OCI-M2 (cell line): ENCODE measurements around the gene GRB2.

Experiments used
- DNase-seq: peaks from one replicate; lab custom pipeline; 2025; ENCODE audit not compliant: unreplicated experiment; lab: John Stamatoyannopoulos, UW

The GRB2 gene

GRCh38 chr17:75414488-75414887 is 9.0 kb upstream of the GRB2 start:
- DNase-seq, result no peak

GRCh38 chr17:75412455-75413317 is 7.2 kb upstream of the GRB2 start:
- peak; percentile 42 for DNase-seq

DNA sequence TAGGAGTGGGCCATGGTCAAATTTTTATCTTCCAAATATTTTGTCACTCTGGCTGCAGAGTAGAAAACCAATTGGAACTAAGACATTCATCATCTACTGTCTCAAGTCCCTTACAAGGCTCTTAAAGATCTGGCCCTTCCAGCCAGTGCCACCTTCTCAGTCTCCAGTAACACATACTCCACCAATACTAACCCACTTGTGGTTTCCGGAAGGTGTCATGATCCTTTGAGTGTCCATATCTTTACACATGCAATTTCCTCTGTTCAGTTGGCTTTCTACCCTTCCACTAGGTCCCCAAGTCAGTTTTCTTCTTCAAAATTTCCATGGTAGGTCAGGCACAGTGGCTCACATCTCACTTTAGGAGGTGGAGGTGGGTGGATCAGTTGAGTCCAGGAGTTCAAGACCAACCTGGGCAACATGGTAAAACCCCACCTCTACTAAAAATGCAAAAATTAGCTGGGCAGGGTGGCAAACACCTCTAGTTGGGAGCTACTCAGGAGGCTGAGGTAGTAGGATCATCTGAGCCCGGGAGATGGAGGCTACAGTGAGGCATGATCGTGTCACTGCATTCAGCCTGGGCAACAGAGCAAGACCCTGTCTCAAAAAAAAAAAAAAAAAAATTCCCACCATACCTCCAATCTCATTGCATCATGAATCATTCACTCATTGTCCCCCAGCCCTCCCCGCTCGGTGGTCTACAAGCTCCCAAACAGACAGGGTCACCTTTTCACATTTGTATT is 6.0 kb upstream of the GRB2 start:
- no peak for DNase-seq

DNA sequence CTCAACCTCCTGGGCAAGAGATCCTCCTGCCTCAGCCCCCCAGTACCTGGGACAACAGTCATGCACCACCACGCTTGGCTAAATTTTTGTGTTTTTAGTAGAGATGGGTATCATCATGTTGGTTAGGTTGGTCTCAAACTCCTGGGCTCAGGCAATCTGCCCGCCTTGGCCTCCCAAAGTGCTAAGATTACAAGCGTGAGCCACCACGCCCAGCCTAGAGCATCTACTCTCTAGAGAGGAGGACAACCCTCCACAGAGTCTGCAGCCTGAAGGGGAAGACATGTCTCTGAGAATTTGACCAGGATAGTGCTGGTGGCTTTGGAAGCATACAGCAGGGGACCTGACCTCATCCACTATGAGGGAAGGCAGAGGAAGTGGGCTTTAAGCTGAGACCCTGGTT is 4.7 kb upstream of the GRB2 start:
- no peak for DNase-seq

- no peak for DNase-seq
These were observed 2.3 kb upstream of the GRB2 start for GRCh38 chr17:75407655-75408352.

GRCh38 chr17:75406222-75406615 is 741 bp upstream of the GRB2 start:
- no peak for DNase-seq

- no peak for DNase-seq
These were observed 630 bp downstream of the GRB2 start for GRCh38 chr17:75404731-75405364.

- DNase-seq, result no peak
These were observed 1.2 kb downstream of the GRB2 start for GRCh38 chr17:75404223-75404730.

- no peak for DNase-seq
These were observed 2.3 kb downstream of the GRB2 start for GRCh38 chr17:75403131-75403530.

GRCh38 chr17:75402026-75402425 is 3.5 kb downstream of the GRB2 start:
- no peak for DNase-seq

- no peak for DNase-seq
These were observed 5.0 kb downstream of the GRB2 start for GRCh38 chr17:75400326-75400939.

- no peak for DNase-seq
These were observed 7.2 kb downstream of the GRB2 start for GRCh38 chr17:75398279-75398678.

DNA sequence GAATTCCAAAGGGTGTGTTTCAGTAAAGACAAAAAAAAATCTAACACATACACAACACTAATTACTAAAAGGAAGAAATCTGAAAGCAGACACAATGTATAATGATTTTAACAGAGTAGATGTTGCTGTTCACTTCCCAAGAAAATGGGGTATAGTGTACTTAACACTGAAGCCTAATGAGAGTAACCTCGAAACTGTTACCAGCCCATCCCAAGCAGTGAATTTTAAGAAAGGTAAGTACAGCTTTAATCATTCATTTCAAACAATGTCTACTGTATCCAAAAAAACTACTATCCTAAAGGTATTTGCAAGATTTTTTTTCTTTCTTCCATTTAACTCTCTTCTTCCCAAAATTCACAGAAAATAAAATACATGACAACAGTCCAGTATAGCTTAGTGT is 8.3 kb downstream of the GRB2 start:
- DNase-seq, result no peak

GRCh38 chr17:75396796-75397195 is 8.7 kb downstream of the GRB2 start:
- DNase-seq, result no peak

DNA sequence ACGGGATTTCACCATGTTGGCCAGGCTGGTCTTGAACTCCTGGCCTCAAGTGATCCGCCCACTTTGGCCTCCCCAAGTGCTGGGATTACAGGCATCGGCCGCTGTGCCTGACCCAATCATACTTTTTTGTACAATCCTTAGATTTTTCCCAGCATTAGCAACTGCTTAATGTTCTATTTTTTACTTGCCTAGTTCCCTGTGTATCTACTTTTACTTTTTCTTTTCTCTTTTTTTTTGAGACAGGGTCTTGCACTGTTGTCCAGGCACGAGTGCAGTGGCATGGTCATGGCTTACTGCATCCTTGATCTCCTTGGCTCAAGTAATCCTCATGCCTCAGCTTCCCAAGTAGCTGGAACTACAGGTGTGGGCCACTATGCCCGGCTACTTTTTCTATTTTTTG is 9.5 kb downstream of the GRB2 start:
- DNase-seq, result no peak

- no peak for DNase-seq
These were observed 11.1 kb downstream of the GRB2 start for GRCh38 chr17:75394332-75394918.

- DNase-seq, result peak; percentile 65
These were observed 11.8 kb downstream of the GRB2 start for GRCh38 chr17:75393523-75394331.

- DNase-seq, result no peak
These were observed 12.9 kb downstream of the GRB2 start for GRCh38 chr17:75392559-75392958.

DNA sequence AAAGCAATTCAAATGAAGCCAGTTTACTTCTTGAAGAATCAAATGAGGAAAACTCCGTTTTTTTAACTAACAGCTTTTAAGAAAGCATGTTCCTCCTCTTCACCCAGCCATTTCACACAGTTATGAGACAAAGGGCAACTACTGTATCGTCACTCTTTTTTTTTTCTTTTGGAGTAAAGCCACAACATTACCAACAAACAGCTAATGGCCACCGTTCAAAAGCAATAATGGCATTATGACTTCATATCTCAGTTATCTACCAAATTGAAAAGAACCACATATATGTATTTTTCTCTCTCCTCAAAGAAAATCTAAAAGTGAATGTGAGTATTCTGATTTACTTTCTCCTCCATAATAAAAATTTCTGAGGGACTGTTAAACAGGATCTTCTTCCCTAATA is 14.5 kb downstream of the GRB2 start:
- no peak for DNase-seq
